Testis (tissue), 3 donors: ENCODE results near the gene NPM1. TPM values are rescaled to one million over a fixed set of nuclear protein-coding genes. Genes with fewer than 3 reads are reported as not detected.
"Not testable (repeated sequence)": the region's sequence is repeated elsewhere in the genome, so short reads cannot be mapped to it uniquely, and the experiment has no call there.

Experiments
- DNase-seq: peaks from one replicate; pipeline ENCODE4 v3.0.0-alpha.2; 2019
- H3K27ac ChIP-seq, 2 donors: fragments of 200-600 bp; sonication (generic); one replicate each; pipeline ENCODE4 v1.5.1; 2019
- H3K27me3 ChIP-seq: fragments of 200-600 bp; sonication (generic); one replicate; pipeline ENCODE4 v1.5.1; 2019
- H3K36me3 ChIP-seq: fragments of 200-600 bp; sonication (generic); one replicate; pipeline ENCODE4 v1.5.1; 2017; ENCODE audit warnings: low read depth; ENCODE audit errors: missing control alignments
- H3K4me1 ChIP-seq: fragments of 200-600 bp; sonication (generic); one replicate; pipeline ENCODE4 v1.5.1; 2019
- H3K4me3 ChIP-seq, 2 donors: fragments of 200-600 bp; sonication (generic); one replicate each; pipeline ENCODE4 v1.5.1; 2017 to 2019
- H3K9me3 ChIP-seq: fragments of 200-600 bp; sonication (generic); one replicate; pipeline ENCODE4 v1.5.1; 2017
- POLR2A ChIP-seq: fragments of 450-650 bp; IDR thresholded peaks from one replicate; pipeline ENCODE4 v1.6.1; 2017; ENCODE audit warnings: antibody characterized with exemption, mild to moderate bottlenecking, moderate library complexity
- WGBS, 2 donors: methylation state at CpG; one replicate each; pipeline ENCODE4 v1.1.5; 2018; 5-methylcytosine and 5-hydroxymethylcytosine counted together
- intact Hi-C: fragments of 100-400 bp; cut with DNase I; formaldehyde crosslinking; loops from one replicate; pipeline ENCODE4 v1.15.1; 2023; ENCODE audit warnings: low total_unique reads
- polyA plus RNA-seq: library from polyadenylated mRNA; stranded (reverse); fragments of 350-450 nt; fragmentation: Illumina TruSeq; extraction: RNeasy Lipid Tissue Mini Kit (QIAGEN cat#74804); gene quantifications from one replicate; pipeline ENCODE4 v1.2.3, GENCODE V29; 2014; ENCODE audit warnings: low read depth, low replicate concordance; ENCODE audit not compliant: insufficient read depth
- total RNA-seq, 2 donors: library from RNA; depleted of rRNA; stranded (reverse); fragments of >200 nt; gene quantifications; one replicate each; pipeline ENCODE4 v1.2.3, GENCODE V29; 2016
- TF ChIP-seq, protein P1 (sequence below), 3 experiments: fragments of 450-650 bp in 2 of 3; fragments of 200-600 bp in 1 of 3; sonication (generic) in 1 of 3; IDR thresholded peaks; one replicate each; pipeline ENCODE4 v1.5.1; 2016 to 2019; ENCODE audit warnings: antibody characterized with exemption in 3 of 3, mild to moderate bottlenecking in 2 of 3, moderate library complexity in 1 of 3

The NPM1 gene
- total and polyA plus RNA-seq, 3 donors from 2014 or later, result 398 to 835 (median 430) TPM

DNA sequence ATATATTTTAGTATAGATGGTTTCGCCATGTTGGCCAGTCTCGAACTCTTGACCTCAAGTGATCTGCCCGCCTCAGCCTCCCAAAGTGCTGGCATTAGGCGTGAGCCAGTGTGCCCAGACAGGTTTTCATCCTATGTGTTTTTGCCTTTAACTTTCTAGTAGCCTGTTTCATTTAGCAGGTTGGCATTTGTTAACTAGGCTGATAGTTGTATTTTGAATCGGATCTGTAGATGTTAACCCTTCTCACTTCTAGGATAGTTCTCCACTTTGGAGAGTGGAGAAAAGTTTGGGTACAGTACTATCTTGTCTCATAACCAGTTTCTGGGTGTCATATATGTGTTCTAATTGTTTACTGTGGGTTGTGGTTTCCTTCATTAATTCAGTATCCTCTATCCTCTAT lies 24.5 kb downstream of the NPM1 start:
- no peak overlapping the region for H3K4me3 ChIP-seq
- H3K4me1 ChIP-seq, result no peaks in the 10 kb centered on the region
- H3K36me3 ChIP-seq, result no peaks in the 10 kb centered on the region
- no peak for TF ChIP-seq POLR2A
- TF ChIP-seq, protein P1, sequence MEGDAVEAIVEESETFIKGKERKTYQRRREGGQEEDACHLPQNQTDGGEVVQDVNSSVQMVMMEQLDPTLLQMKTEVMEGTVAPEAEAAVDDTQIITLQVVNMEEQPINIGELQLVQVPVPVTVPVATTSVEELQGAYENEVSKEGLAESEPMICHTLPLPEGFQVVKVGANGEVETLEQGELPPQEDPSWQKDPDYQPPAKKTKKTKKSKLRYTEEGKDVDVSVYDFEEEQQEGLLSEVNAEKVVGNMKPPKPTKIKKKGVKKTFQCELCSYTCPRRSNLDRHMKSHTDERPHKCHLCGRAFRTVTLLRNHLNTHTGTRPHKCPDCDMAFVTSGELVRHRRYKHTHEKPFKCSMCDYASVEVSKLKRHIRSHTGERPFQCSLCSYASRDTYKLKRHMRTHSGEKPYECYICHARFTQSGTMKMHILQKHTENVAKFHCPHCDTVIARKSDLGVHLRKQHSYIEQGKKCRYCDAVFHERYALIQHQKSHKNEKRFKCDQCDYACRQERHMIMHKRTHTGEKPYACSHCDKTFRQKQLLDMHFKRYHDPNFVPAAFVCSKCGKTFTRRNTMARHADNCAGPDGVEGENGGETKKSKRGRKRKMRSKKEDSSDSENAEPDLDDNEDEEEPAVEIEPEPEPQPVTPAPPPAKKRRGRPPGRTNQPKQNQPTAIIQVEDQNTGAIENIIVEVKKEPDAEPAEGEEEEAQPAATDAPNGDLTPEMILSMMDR (IDR thresholded peaks at IDR 0.05), result no peak
- no peak overlapping the region for H3K27ac ChIP-seq
- H3K9me3 ChIP-seq, result no peaks in the 10 kb centered on the region
- no peak for DNase-seq
- no peaks in the 10 kb centered on the region for H3K27me3 ChIP-seq
- 94 to 95% methylated on average over 5 of the region's 5 CpGs for WGBS, 2 donors
- intact Hi-C loops, result no loop called here

DNA sequence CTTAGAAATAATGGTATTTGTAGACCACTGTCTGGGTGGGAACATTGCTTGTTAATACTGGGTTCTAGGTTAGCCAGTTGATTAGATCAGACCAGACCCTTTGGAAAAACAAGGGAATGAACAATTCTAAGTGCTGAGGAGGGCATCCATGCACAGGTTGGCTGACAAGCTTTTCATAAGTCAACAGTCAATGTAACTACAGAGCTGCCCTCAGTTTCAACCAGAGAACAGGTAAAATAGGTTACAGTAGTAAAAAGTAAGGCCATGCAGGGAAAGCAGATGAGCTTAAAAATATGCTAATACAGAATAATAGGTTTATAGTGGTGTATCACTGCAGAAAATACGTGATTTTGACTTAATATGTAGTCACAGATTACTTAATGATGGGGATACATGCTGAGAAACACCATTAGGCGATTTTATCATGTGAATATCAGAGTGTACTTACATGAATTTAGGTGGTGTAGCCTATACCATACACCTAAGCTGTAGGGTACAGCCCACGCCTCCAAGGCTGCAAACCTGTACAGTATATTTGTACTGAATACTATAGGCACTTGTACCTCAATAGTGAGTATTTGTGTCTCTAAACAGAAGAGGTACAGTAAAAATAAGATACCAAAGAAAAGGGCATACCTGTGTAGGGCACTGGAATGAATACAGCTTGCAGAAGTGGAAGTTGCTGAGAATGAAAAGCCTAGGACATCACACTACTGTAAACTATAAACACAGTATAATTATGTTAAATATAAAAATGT lies 25.7 kb downstream of the NPM1 start:
- 89 to 91% methylated on average over 3 of the region's 3 CpGs for WGBS, 2 donors
- no peak for DNase-seq
- Histone ChIP-seq H3K36me3 (no peaks in the 10 kb centered on the region), H3K4me1 (no peaks in the 10 kb centered on the region), H3K27ac (no peak overlapping the region), H3K4me3 (no peak overlapping the region), H3K27me3 (no peaks in the 10 kb centered on the region), H3K9me3 (no peaks in the 10 kb centered on the region)
- intact Hi-C loops, result no loop called here
- TF ChIP-seq, protein P1 (IDR thresholded peaks at IDR 0.05), result no peak
- no peak for TF ChIP-seq POLR2A

DNA sequence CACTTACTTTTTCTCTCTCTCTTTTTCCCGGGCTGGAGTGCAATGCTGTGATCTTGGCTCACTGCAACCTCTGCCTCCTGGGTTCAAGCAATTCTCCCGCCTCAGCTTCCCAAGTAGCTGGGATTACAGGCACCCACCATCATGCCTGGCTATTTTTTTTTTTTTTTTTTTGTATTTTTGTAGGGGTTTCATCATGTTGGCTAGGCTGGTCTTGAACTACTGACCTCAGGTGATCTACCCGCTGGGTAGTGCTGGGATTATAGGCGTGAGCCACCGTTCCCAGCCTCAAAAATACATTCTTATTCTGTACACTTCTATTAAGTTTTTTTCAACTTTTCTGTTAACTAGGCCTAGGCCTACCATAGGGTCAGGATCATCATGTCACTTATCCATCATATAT lies 26.3 kb downstream of the NPM1 start:
- not testable (repeated sequence) for H3K9me3 ChIP-seq, H3K4me3 ChIP-seq, H3K36me3 ChIP-seq

DNA sequence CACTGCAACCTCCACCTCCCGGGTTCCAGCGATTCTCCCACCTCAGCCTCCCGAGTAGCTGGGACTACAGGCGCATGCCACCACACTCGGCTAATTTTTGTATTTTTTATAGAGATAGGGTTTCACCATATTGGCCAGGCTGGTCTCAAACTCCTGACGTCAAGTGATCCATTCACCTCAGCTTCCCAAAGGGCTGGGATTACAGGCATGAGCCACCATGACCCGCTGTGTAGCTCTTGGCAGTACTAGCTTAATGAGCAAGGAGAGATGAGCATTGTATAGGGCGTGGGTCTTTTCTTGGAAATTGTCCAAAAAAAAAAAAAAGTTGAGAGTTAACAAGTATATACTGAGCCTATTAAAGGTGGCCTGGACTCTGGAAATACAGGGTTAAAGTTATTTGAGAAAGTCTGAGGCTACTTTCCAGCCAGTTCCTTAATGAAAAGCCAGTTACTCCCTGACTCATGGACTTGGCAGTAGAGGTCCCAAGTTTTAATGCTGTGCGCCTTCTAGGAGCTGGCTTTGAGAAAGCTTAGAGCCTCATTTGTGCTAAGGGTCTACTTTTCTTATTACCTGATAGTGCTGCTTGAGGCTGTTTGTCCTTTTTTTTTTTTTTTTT lies 27.6 kb downstream of the NPM1 start:
- intact Hi-C loops, result no loop called here

More for the DNA sequence above, 26.3 kb downstream of the NPM1 start:
- H3K27ac ChIP-seq, intact Hi-C loops, H3K27me3 ChIP-seq, DNase-seq, H3K4me1 ChIP-seq: not testable (repeated sequence)
- 92 to 96% methylated on average over 5 of the region's 5 CpGs for WGBS, 2 donors

More for the DNA sequence above, 27.6 kb downstream of the NPM1 start:
- Histone ChIP-seq H3K36me3 (no peaks in the 10 kb centered on the region), H3K4me1 (peaks cover 10% of the 10 kb centered on the region), H3K4me3 (no peak overlapping the region), H3K9me3 (no peaks in the 10 kb centered on the region), H3K27ac (no peak overlapping the region), H3K27me3 (no peaks in the 10 kb centered on the region)
- WGBS, 2 donors, result 81 to 83% methylated on average over 9 of the region's 9 CpGs
- DNase-seq, result no peak
- no peak for TF ChIP-seq POLR2A
- TF ChIP-seq, protein P1 (IDR thresholded peaks at IDR 0.05), result no peak
